ENCODE results near the gene TRUB2. TPM values are rescaled to one million over a fixed set of nuclear protein-coding genes. Genes with fewer than 3 reads are reported as not detected.

The TRUB2 gene
- total RNA-seq, 1 experiment from 2014 or later = 22.5 TPM

- Histone ChIP-seq H3K36me3 (ENCODE audit: control insufficient read depth, insufficient read depth, low read length) (no peaks in the 10 kb centered on the region), H3K4me3 (ENCODE audit: low read depth in 2 of 2, low read length in 2 of 2) (no peak overlapping the region), H3K27ac (ENCODE audit: low read length) (no peak overlapping the region), H3K4me1 (ENCODE audit: control insufficient read depth, insufficient read depth, low read length) (no peaks in the 10 kb centered on the region), H3K9me3 (ENCODE audit: control insufficient read depth, insufficient read depth, low read depth, low read length) (no peaks in the 10 kb centered on the region), H3K27me3 (ENCODE audit: control insufficient read depth, insufficient read depth, low read length) (no peaks in the 10 kb centered on the region)
- POLR2A ChIA-PET = no interaction called here
- TF ChIP-seq POLR2AphosphoS5 (IDR thresholded peaks at IDR 0.05; ENCODE audit: low read depth, low read length) (no peak), CTCF (IDR thresholded peaks at IDR 0.05) (no peak), TCF7L2 (IDR thresholded peaks at IDR 0.05; ENCODE audit: low read depth, low read length) (no peak), SIN3A (IDR thresholded peaks at IDR 0.05; ENCODE audit: borderline replicate concordance, insufficient read depth, low read depth, low read length) (no peak), REST (IDR thresholded peaks at IDR 0.05; ENCODE audit: insufficient read depth in 1 of 2, low read depth in 2 of 2, low read length in 1 of 2) (no peak)
- BruUV-seq (replicated peaks) = no TSS peak
- no peak for ATAC-seq
- no peak for DNase-seq (ENCODE audit: low read depth, low spot score)
- CTCF ChIA-PET = no interaction called here
- in situ Hi-C loops (cut with HindIII; ENCODE audit: low pct_unique_long_range_greater_than_20kb, low sequenced_read_pairs) = no loop called here
- intact Hi-C loops (cut with micrococcal nuclease; ENCODE audit: unreplicated experiment) = no loop called here
These were observed 37.0 kb downstream of the TRUB2 start for GRCh38 chr9:128285033-128285784.

GRCh38 chr9:128282500-128282899 lies 39.7 kb downstream of the TRUB2 start:
- BruUV-seq (replicated peaks) = no TSS peak
- ATAC-seq (no peak), DNase-seq (ENCODE audit: low read depth, low spot score) (no peak)
- Histone ChIP-seq H3K4me3 (ENCODE audit: low read depth in 2 of 2, low read length in 2 of 2) (no peak overlapping the region), H3K4me1 (ENCODE audit: control insufficient read depth, insufficient read depth, low read length) (no peaks in the 10 kb centered on the region), H3K27me3 (ENCODE audit: control insufficient read depth, insufficient read depth, low read length) (no peaks in the 10 kb centered on the region), H3K9me3 (ENCODE audit: control insufficient read depth, insufficient read depth, low read depth, low read length) (no peaks in the 10 kb centered on the region), H3K36me3 (ENCODE audit: control insufficient read depth, insufficient read depth, low read length) (no peaks in the 10 kb centered on the region), H3K27ac (ENCODE audit: low read length) (no peak overlapping the region)
- in situ Hi-C loops (cut with HindIII; ENCODE audit: low pct_unique_long_range_greater_than_20kb, low sequenced_read_pairs) = no loop called here
- ChIA-PET POLR2A (no interaction called here), CTCF (no interaction called here)
- TF ChIP-seq SIN3A (IDR thresholded peaks at IDR 0.05; ENCODE audit: borderline replicate concordance, insufficient read depth, low read depth, low read length) (no peak), CTCF (IDR thresholded peaks at IDR 0.05) (no peak), POLR2AphosphoS5 (IDR thresholded peaks at IDR 0.05; ENCODE audit: low read depth, low read length) (no peak), REST (IDR thresholded peaks at IDR 0.05; ENCODE audit: insufficient read depth in 1 of 2, low read depth in 2 of 2, low read length in 1 of 2) (no peak), TCF7L2 (IDR thresholded peaks at IDR 0.05; ENCODE audit: low read depth, low read length) (no peak)
- intact Hi-C loops (cut with micrococcal nuclease; ENCODE audit: unreplicated experiment) = no loop called here

All from Panc1 (cell line).